Kasumi-1 (cell line): ENCODE measurements around the gene BMERB1.
"Not testable (repeated sequence)": the region's sequence is repeated elsewhere in the genome, so short reads cannot be mapped to it uniquely, and the experiment has no call there.

Experiments
- DNase-seq, 2 experiments: peaks; one replicate each; lab custom pipeline; 2025; lab: John Stamatoyannopoulos, UW

BMERB1 gene

GRCh38 chr16:15594711-15595320, 160.4 kb downstream of the BMERB1 start:
- DNase-seq: no peak

GRCh38 chr16:15597135-15597534, 162.7 kb downstream of the BMERB1 start:
- no peak for DNase-seq

GRCh38 chr16:15597822-15598647, 163.6 kb downstream of the BMERB1 start:
- DNase-seq: no peak

GRCh38 chr16:15598648-15599190, 164.3 kb downstream of the BMERB1 start:
- DNase-seq: no peak

GRCh38 chr16:15599303-15600070, 165.1 kb downstream of the BMERB1 start:
- DNase-seq: no peak

GRCh38 chr16:15601212-15601879, 167.0 kb downstream of the BMERB1 start:
- DNase-seq: no peak

- DNase-seq: no peak
Measured at GRCh38 chr16:15602285-15603044, 168.1 kb downstream of the BMERB1 start.

- DNase-seq: no peak
Measured at GRCh38 chr16:15604460-15605440, 170.4 kb downstream of the BMERB1 start.

GRCh38 chr16:15605839-15606517, 171.6 kb downstream of the BMERB1 start:
- no peak for DNase-seq

GRCh38 chr16:15606518-15607220, 172.3 kb downstream of the BMERB1 start:
- DNase-seq: no peak

- not testable (repeated sequence) for DNase-seq
Measured at GRCh38 chr16:15607221-15607699, 172.9 kb downstream of the BMERB1 start.

GRCh38 chr16:15607700-15608396, 173.5 kb downstream of the BMERB1 start:
- no peak for DNase-seq

GRCh38 chr16:15608398-15609285, 174.3 kb downstream of the BMERB1 start:
- no peak for DNase-seq

GRCh38 chr16:15609286-15609649, 174.9 kb downstream of the BMERB1 start:
- no peak for DNase-seq

GRCh38 chr16:15610369-15610871, 176.0 kb downstream of the BMERB1 start:
- no peak for DNase-seq

- no peak for DNase-seq
Measured at GRCh38 chr16:15611610-15612009, 177.2 kb downstream of the BMERB1 start.

- no peak for DNase-seq
Measured at GRCh38 chr16:15613676-15614075, 179.3 kb downstream of the BMERB1 start.
